KMS-11 (cell line): Measurements from ENCODE around the gene RALGPS1.

Experiments used
- H2AFZ ChIP-seq: fragments of 200-600 bp; sonication (generic); 2 replicates; pipeline ENCODE4 v1.6.1; 2016; ENCODE audit warnings: antibody characterized with exemption, mixed run types, low read depth
- H3K27ac ChIP-seq: fragments of 200-600 bp; sonication (generic); 2 replicates; pipeline ENCODE4 v1.6.1; 2016; ENCODE audit warnings: mild to moderate bottlenecking, mixed run types
- H3K27me3 ChIP-seq: fragments of 200-600 bp; sonication (generic); 2 replicates; pipeline ENCODE4 v1.6.1; 2017; ENCODE audit warnings: mild to moderate bottlenecking, low read depth, mixed run types, moderate library complexity; ENCODE audit not compliant: insufficient read depth
- H3K36me3 ChIP-seq: fragments of 200-600 bp; sonication (generic); 2 replicates; pipeline ENCODE4 v1.6.1; 2017; ENCODE audit warnings: mild to moderate bottlenecking, mixed run types; ENCODE audit not compliant: insufficient read depth
- H3K4me1 ChIP-seq: fragments of 200-600 bp; sonication (generic); 2 replicates; pipeline ENCODE4 v1.6.1; 2016; ENCODE audit warnings: mild to moderate bottlenecking, low read depth, mixed run types; ENCODE audit not compliant: poor library complexity, severe bottlenecking
- H3K4me2 ChIP-seq: fragments of 200-600 bp; sonication (generic); 2 replicates; pipeline ENCODE4 v1.7.0; 2016; ENCODE audit warnings: mild to moderate bottlenecking, mixed run types
- H3K4me3 ChIP-seq: fragments of 200-600 bp; sonication (generic); IDR thresholded peaks from 2 replicates; pipeline ENCODE4 v1.6.1; 2017; ENCODE audit warnings: low read depth, low read length, mixed read lengths; ENCODE audit not compliant: insufficient read depth
- H3K79me2 ChIP-seq: fragments of 200-600 bp; sonication (generic); 2 replicates; pipeline ENCODE4 v1.6.1; 2016; ENCODE audit warnings: low read depth, mixed run types; ENCODE audit not compliant: insufficient read depth
- H3K9ac ChIP-seq: fragments of 200-600 bp; sonication (generic); 2 replicates; pipeline ENCODE4 v1.6.1; 2016; ENCODE audit warnings: mild to moderate bottlenecking, mixed run types
- H4K20me1 ChIP-seq: fragments of 200-600 bp; sonication (generic); 2 replicates; pipeline ENCODE4 v1.6.1; 2016; ENCODE audit warnings: mild to moderate bottlenecking, mixed run types; ENCODE audit not compliant: insufficient read depth
- CTCF ChIP-seq: fragments of 200-600 bp; sonication (generic); conservative IDR thresholded peaks from 2 replicates; pipeline ENCODE4 v1.6.1; 2017; ENCODE audit warnings: low read depth, mild to moderate bottlenecking, antibody characterized with exemption, low read length, moderate library complexity, mixed read lengths

RALGPS1 gene

GRCh38 chr9:127178686-127179632 is 264.4 kb downstream of the RALGPS1 start:
- no peaks in the 10 kb centered on the region for H3K79me2 ChIP-seq
- H3K27ac ChIP-seq = no peak overlapping the region
- H3K4me2 ChIP-seq = no peak overlapping the region
- H3K27me3 ChIP-seq = no peaks in the 10 kb centered on the region
- H3K36me3 ChIP-seq = no peaks in the 10 kb centered on the region
- no peak overlapping the region for H3K4me3 ChIP-seq
- no peak for TF ChIP-seq CTCF
- H2AFZ ChIP-seq = no peak overlapping the region
- no peak overlapping the region for H3K9ac ChIP-seq
- no peaks in the 10 kb centered on the region for H4K20me1 ChIP-seq
- H3K4me1 ChIP-seq = no peaks in the 10 kb centered on the region

- H2AFZ ChIP-seq = no peak overlapping the region
- no peak overlapping the region for H3K4me3 ChIP-seq
- no peaks in the 10 kb centered on the region for H4K20me1 ChIP-seq
- H3K9ac ChIP-seq = no peak overlapping the region
- no peaks in the 10 kb centered on the region for H3K36me3 ChIP-seq
- H3K27me3 ChIP-seq = no peaks in the 10 kb centered on the region
- H3K79me2 ChIP-seq = no peaks in the 10 kb centered on the region
- no peak overlapping the region for H3K4me2 ChIP-seq
- H3K27ac ChIP-seq = no peak overlapping the region
- H3K4me1 ChIP-seq = no peaks in the 10 kb centered on the region
- TF ChIP-seq CTCF = no peak
Observed at GRCh38 chr9:127179633-127180441, 265.3 kb downstream of the RALGPS1 start.

- no peak overlapping the region for H3K27ac ChIP-seq
- H3K4me2 ChIP-seq = no peak overlapping the region
- H3K9ac ChIP-seq = no peak overlapping the region
Observed at GRCh38 chr9:127180457-127181314, 266.1 kb downstream of the RALGPS1 start.

More at GRCh38 chr9:127180457-127181314, 266.1 kb downstream of the RALGPS1 start:
- Histone ChIP-seq H2AFZ (no peak overlapping the region), H3K4me3 (no peak overlapping the region), H3K79me2 (no peaks in the 10 kb centered on the region), H3K36me3 (no peaks in the 10 kb centered on the region), H3K27me3 (no peaks in the 10 kb centered on the region), H4K20me1 (no peaks in the 10 kb centered on the region), H3K4me1 (no peaks in the 10 kb centered on the region)
- TF ChIP-seq CTCF = no peak
